OCI-LY3 (cell line): ENCODE measurements around the gene KCNMA1.

Experiments used
- CTCF ChIP-seq: fragments of 200-600, 300-600 bp; sonication (generic); IDR thresholded peaks from 2 replicates; pipeline ENCODE4 v1.5.1; 2014; ENCODE audit warnings: antibody characterized with exemption, low read length, low read depth
- EZH2phosphoT487 ChIP-seq: fragments of 200-600 bp; shearing (Covaris generic); IDR thresholded peaks from 2 replicates; pipeline ENCODE4 v1.6.1; 2018; ENCODE audit warnings: antibody characterized with exemption, mixed run types, low read depth

DNA sequence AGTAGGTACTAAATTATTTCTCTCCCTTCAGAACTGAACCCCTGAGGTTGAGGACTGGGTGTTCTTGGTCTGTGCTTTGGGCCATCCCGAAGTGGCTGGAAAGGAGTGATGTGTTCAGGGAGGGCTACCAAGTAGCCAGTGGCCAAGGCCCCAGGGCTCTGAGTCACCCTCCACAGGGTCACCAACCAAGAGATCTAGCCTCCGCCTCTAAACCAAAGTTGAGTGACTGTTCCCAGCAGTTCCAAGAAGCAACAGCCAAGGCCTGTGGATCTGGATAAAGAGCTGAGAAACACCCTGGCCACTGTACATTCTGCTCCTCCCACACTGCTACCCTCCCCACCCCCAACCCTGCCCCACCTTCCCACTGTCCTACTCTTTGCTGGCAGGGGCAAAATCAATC lies 35.5 kb upstream of the KCNMA1 start:
- TF ChIP-seq CTCF (no peak), EZH2phosphoT487 (no peak)
